HG03342 (cell line): ENCODE measurements around the gene OSBPL1A.
"Not testable (repeated sequence)": the region's sequence is repeated elsewhere in the genome, so short reads cannot be mapped to it uniquely, and the experiment has no call there.

Source experiments
- ATAC-seq: cut with Tn5 transposase; IDR thresholded peaks from one replicate; pipeline ENCODE4 v1.9.1; 2021; ENCODE audit warnings: mild to moderate bottlenecking, moderate library complexity; ENCODE audit not compliant: unreplicated experiment

Gene OSBPL1A

GRCh38 chr18:24398540-24398939, 916 bp upstream of the OSBPL1A start:
- no peak for ATAC-seq

DNA sequence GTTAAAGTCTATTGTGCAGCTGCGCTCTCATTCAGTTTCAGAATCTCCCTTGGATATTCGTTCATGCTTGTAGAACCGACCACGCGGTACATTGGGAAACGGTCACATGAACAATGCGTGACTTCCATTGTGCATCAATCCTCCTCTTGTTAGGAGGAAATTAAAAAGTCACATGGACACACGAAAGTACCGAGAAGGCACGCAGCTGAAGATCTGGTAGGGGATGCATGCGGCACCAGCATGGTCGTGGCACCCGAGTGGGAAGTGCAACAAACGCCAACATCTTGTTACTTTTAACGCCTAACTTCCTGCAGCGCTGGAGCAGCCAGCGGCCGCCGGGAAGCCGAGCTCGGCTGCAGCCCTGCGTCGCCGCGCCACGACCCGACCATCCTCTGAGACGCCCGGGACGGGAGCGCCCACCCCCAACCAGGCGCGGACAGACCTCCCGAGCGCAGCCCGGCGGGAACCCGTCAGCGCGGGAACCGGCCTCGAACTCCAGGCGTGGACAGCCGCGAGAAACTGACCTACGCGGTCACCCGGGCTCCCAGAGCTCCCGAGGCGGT, 412 bp downstream of the OSBPL1A start:
- ATAC-seq, result peak; percentile 32

GRCh38 chr18:24396082-24396633, 1.5 kb downstream of the OSBPL1A start:
- ATAC-seq, result no peak

DNA sequence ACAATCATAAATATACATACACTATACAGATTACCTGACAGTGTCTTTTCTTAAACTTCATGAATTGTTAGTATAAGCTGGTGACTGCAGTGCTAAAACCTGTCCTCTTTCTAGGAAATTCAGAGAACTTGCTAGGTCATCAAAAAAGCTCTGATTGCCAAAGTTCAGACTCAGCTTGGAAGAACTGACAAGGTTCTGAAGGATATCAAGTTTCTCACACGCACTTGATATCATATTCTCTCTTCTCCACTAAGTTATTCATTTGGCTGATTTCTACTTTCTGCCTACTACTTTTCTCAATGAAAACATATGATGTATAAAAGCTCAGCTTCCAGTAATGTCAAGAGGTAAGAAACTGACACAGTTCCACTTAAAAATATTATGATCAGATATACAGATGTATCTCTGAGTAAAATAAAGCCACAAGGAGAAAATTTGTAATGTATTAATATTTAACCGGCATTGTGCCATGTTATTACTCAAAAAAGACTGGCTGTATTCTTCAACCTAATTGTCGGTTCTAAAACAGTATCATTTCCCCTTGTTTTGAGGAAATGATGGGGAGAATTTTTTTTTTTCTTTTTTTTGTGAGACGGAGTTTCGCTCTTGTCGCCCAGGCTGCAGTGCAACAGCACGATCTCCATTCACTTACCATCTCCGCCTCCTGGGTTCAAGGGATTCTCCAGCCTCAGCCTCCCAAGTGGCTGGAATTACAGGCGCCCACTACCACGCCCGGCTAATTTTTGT, 2.4 kb downstream of the OSBPL1A start:
- no peak for ATAC-seq

- no peak for ATAC-seq
Observed at GRCh38 chr18:24388957-24389356, 8.7 kb downstream of the OSBPL1A start.

GRCh38 chr18:24386681-24387080, 10.9 kb downstream of the OSBPL1A start:
- no peak for ATAC-seq

DNA sequence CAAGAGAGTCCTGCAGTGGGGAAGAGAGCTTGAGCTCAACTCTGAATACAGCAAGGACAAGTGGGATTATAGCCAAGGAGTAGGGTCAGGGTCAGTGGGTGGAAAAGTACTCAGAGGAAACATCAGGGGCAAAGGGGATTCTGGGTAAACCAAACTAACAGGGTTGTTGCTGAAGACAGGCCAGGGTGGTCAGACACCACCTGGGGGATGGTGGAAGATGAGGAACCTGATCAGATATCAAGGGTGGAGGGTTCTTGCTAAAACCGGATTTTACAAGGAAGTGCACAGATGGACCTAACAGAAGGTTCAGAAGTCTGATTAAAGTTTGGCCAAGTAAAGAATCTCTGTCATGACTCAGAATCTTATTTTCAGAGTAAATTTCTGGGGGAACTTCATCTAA, 16.5 kb downstream of the OSBPL1A start:
- ATAC-seq, result no peak

- ATAC-seq, result no peak
Observed at GRCh38 chr18:24380163-24380747, 17.4 kb downstream of the OSBPL1A start.

- no peak for ATAC-seq
Observed at GRCh38 chr18:24378598-24378997, 19.0 kb downstream of the OSBPL1A start.

GRCh38 chr18:24376531-24376930, 21.1 kb downstream of the OSBPL1A start:
- ATAC-seq, result not testable (repeated sequence)

DNA sequence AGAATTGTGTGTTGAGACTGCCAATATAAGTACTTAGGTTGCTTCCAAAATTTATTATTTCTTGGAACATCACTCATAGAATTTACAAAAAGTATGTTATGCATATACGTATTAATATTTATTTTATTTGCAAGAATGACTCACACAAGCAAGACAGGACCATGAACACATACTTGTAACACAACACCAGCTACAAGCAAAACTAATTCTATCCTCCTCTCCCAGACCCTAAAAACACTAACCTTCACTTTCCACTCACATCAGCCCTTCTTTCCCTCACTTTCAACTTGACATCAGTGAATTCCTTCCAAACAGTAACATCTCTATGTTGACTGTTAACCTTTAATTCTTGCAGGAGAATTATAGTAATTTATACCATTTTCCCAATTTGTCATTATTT, 24.3 kb downstream of the OSBPL1A start:
- no peak for ATAC-seq

GRCh38 chr18:24372279-24372872, 25.2 kb downstream of the OSBPL1A start:
- ATAC-seq, result no peak

- no peak for ATAC-seq
Observed at GRCh38 chr18:24370120-24370519, 27.5 kb downstream of the OSBPL1A start.

DNA sequence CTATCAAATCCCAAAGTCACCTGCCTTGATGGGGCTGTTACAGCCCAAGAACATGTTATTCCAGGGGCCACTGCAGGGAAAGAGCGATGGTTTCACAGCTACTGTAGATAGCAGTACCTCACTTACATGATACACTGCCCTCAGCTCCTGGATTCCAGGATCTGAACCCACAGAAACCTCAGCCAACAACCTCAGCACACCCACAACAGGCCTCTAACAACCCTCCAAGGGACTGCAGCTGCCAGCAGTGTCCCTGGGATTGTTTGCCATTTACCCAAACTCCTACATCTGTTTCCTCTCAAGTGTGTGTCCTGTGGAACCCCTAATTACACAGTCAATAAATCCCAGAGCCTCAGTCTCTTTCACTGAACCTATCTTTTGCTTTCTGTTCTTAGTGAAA, 28.2 kb downstream of the OSBPL1A start:
- no peak for ATAC-seq

DNA sequence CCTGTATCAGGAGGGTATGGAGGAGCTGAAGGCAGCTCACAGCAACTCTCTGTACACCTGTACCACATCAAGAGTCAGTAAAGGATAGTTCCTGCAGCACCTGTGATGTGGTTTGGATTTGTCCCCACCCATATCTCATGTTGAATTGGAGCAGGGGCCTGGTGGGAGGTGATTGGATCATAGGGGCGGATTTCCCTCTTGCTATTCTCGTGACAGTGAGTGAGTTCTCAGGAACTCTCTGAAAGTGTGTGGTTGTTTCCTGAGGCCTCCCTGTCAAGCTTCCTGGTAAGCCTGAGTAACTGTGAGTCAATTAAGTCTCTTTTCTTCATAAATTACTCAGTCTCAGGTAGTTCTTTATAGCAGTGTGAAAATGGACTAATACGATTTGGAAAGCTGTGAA, 28.9 kb downstream of the OSBPL1A start:
- ATAC-seq, result no peak

GRCh38 chr18:24366328-24366727, 31.3 kb downstream of the OSBPL1A start:
- ATAC-seq, result no peak

DNA sequence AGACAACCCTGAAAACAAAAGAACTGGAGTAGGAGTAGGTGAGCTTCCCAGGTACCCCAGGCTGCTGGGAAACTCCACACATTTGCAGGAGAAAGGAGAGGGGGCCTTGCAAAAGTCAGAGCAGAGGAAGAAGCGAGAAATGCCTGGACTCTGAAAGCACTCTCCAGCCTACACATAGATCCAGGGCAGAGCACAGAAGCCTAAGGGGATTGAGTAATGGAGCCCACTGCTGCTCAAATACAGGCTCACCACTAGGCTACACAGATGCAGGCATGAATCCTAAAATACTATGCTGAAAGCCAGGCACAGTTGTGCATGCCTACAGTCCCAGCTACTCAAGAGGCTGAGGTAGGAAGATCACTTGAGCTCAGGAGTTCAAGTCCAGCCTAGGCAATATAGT, 33.4 kb downstream of the OSBPL1A start:
- no peak for ATAC-seq

- ATAC-seq, result no peak
Observed at GRCh38 chr18:24362757-24363156, 34.9 kb downstream of the OSBPL1A start.

DNA sequence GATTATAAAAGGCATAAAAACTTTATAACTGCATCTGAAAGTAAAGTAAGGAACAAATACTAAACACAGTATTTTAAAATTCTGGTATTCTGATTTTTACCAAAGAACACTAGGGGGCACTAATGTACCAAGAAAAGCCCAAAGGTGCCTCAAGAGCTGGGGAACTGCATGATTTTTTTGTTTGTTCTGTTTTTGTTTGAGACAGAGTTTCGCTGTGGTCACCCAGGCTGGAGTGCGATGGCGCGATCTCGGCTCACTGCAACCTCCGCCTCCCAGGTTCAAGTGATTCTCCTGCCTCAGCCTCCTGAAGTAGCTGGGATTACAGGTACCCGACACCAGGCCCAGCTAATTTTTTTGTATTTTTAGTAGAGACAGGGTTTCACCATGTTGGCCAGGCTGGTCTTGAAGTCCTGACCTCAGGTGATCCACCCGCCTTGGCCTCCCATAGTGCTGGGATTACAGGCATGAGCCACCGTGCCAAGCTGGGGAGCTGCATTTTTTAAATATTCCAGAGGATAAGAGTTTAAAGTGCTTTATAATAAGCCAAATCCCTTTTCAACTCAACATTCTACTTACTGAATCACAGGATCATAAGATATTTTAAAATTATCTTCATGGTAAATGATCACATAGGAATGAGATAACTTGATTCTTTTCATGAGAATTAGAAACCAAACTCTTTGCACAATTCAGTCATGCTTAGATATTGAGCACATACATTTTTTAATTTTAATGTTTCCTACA, 37.7 kb downstream of the OSBPL1A start:
- peak; percentile 63 for ATAC-seq

DNA sequence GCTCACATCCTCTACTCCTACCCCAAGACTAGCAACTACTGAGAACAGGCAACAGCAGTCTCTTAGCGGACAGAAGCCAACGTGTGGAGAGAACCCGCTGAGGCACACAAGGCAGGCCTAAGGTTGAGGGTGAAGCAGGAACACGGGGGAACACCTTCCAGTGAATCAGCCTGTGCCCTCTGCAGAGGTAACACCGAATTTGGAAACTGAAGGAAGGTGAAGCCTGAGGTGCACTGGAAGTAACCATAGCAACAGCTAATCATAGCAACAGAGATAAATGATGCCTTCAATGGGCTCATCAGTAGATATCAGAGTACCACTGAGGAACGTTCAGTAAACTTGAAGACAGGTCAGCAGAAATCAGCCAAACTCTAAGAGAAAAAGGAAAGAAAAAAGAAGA, 43.3 kb downstream of the OSBPL1A start:
- ATAC-seq, result no peak

GRCh38 chr18:24346254-24346653, 51.4 kb downstream of the OSBPL1A start:
- no peak for ATAC-seq
